ENCODE data around the gene LGALS1.
A peak's percentile ranks its signal among the peaks of the same experiment; 100 is the strongest.
"Not testable (repeated sequence)": the region's sequence is repeated elsewhere in the genome, so short reads cannot be mapped to it uniquely, and the experiment has no call there.

Gene LGALS1

GRCh38 chr22:37692627-37693285, 17.3 kb downstream of the LGALS1 start:
- FAIRE-seq, result no peak

GRCh38 chr22:37694131-37694530, 18.7 kb downstream of the LGALS1 start:
- not testable (repeated sequence) for FAIRE-seq

GRCh38 chr22:37696260-37696656, 20.8 kb downstream of the LGALS1 start:
- FAIRE-seq, result not testable (repeated sequence)

- peak; percentile 88 for FAIRE-seq
Measured at GRCh38 chr22:37696657-37697537, 21.5 kb downstream of the LGALS1 start, which contains the start of gene TRIOBP. Gene TRIOBP (plus strand): TSS chr22:37697048. CDS start chr22:37701366, 4,318 bp downstream.

GRCh38 chr22:37697538-37697835, 22.1 kb downstream of the LGALS1 start:
- no peak for FAIRE-seq

GRCh38 chr22:37701141-37701786, 25.8 kb downstream of the LGALS1 start:
- no peak for FAIRE-seq

GRCh38 chr22:37703906-37704305, 28.5 kb downstream of the LGALS1 start:
- FAIRE-seq, result no peak

- FAIRE-seq, result no peak
Measured at GRCh38 chr22:37704645-37705044, 29.2 kb downstream of the LGALS1 start.

GRCh38 chr22:37705205-37705604, 29.8 kb downstream of the LGALS1 start:
- FAIRE-seq, result no peak

GRCh38 chr22:37708580-37709444, 33.4 kb downstream of the LGALS1 start:
- FAIRE-seq, result no peak

GRCh38 chr22:37709445-37709765, 34.0 kb downstream of the LGALS1 start:
- FAIRE-seq, result no peak

- no peak for FAIRE-seq
Measured at GRCh38 chr22:37710675-37711074, 35.2 kb downstream of the LGALS1 start.

GRCh38 chr22:37711490-37711889, 36.1 kb downstream of the LGALS1 start:
- no peak for FAIRE-seq

GRCh38 chr22:37713761-37714160, 38.3 kb downstream of the LGALS1 start:
- FAIRE-seq, result no peak

- no peak for FAIRE-seq
Measured at GRCh38 chr22:37714634-37715033, 39.2 kb downstream of the LGALS1 start.

GRCh38 chr22:37715760-37716159, 40.3 kb downstream of the LGALS1 start:
- no peak for FAIRE-seq

- no peak for FAIRE-seq
Measured at GRCh38 chr22:37716708-37717107, 41.3 kb downstream of the LGALS1 start.

GRCh38 chr22:37717235-37717634, 41.8 kb downstream of the LGALS1 start:
- not testable (repeated sequence) for FAIRE-seq

GRCh38 chr22:37717746-37718305, 42.4 kb downstream of the LGALS1 start:
- not testable (repeated sequence) for FAIRE-seq

GRCh38 chr22:37725551-37726240, 50.3 kb downstream of the LGALS1 start:
- no peak for FAIRE-seq

GRCh38 chr22:37726241-37726887, 50.9 kb downstream of the LGALS1 start:
- FAIRE-seq, result no peak
